ENCODE results near the gene CNOT10.
"Not testable (repeated sequence)": the region's sequence is repeated elsewhere in the genome, so short reads cannot be mapped to it uniquely, and the experiment has no call there.

Gene CNOT10, protein sequence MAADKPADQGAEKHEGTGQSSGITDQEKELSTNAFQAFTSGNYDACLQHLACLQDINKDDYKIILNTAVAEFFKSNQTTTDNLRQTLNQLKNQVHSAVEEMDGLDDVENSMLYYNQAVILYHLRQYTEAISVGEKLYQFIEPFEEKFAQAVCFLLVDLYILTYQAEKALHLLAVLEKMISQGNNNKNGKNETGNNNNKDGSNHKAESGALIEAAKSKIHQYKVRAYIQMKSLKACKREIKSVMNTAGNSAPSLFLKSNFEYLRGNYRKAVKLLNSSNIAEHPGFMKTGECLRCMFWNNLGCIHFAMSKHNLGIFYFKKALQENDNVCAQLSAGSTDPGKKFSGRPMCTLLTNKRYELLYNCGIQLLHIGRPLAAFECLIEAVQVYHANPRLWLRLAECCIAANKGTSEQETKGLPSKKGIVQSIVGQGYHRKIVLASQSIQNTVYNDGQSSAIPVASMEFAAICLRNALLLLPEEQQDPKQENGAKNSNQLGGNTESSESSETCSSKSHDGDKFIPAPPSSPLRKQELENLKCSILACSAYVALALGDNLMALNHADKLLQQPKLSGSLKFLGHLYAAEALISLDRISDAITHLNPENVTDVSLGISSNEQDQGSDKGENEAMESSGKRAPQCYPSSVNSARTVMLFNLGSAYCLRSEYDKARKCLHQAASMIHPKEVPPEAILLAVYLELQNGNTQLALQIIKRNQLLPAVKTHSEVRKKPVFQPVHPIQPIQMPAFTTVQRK

DNA sequence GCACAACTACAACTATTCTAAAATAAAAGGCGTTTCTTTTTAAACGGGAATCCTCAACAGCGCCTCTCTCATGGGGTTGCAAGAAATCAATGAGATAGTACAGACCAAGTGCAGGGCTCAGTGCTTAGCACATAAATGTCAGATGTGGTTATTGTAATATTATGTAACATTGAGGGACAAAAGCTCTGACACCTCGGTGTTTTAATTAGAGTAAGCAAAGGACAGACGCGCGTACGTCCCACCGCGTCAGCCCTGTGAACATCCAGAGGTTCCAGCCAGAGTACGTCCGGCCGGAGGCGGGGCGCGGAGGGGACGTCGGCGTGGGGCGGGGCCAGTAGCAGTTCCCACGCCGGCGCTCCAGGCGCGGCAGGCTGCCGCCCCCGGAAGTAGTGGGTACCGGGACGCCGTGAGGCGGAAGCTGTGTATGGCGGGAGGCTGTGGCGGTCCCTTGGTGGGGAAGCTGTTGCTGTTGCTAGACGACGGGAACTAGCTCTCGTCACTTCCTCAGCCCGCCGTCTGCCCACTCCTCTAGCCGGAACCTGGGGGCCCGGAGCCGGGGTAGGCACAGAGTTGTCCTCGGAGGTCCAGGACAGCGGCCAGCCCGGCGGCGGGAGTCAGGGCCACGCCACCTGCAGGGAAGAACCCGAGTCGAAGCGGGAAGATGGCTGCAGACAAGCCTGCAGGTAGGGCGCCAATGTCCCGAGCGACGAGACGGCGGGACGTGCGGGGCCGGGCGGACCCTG is at the start of gene CNOT10:
TSS of gene CNOT10 (plus strand) at position 389 of the 743 bp plus-strand sequence. CDS start at position 662, 273 bp downstream.
- peak; percentile 88 to 93 for DNase-seq (ENCODE audit: low read depth in 2 of 2)

DNA sequence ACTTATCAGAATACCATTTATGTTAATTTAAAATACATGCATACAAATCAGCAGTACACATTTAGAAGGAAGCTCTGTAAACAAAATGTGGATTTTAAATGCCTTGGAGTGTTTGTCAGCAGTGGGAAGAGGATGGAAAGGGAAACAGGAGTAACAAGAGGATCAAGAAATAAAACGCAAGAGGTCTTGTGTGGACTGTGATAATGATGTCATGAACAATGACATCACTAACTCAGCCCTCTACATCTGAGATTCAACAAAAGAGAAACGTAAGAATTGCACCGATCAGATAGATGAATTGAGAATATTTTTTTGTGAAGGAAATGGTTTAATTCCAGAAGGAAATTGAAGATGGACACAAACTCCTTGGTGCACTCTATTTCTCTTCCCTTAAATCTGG is 44.0 kb upstream of the CNOT10 start:
- no peak for DNase-seq (ENCODE audit: low read depth in 2 of 2)

DNA sequence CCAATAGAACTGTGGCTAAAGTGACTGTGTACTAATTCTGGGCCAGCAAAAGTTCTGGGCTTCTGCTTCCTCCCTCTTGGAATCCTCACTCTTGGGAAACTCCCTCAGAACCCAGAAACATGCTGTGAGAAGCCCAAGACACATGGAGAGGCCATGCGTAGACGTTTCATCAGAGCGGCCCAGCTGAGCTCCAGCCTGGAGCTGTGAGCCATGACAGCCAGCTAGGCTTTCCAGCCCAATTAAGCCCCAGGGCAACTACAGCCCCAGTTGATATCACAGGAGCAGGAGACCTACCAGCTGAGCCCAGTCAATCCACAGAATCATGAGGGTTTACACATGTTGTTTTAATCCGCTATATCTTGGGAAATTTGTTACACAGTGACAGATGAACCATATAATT is 43.6 kb upstream of the CNOT10 start:
- DNase-seq (ENCODE audit: low read depth in 2 of 2) = no peak

- DNase-seq (ENCODE audit: low read depth in 2 of 2) = no peak
These were observed 41.6 kb upstream of the CNOT10 start for GRCh38 chr3:32643354-32643753.

- DNase-seq (ENCODE audit: low read depth in 2 of 2) = no peak
These were observed 41.2 kb upstream of the CNOT10 start for GRCh38 chr3:32643816-32644215.

- no peak for DNase-seq (ENCODE audit: low read depth in 2 of 2)
These were observed 40.6 kb upstream of the CNOT10 start for GRCh38 chr3:32644380-32644779.

DNA sequence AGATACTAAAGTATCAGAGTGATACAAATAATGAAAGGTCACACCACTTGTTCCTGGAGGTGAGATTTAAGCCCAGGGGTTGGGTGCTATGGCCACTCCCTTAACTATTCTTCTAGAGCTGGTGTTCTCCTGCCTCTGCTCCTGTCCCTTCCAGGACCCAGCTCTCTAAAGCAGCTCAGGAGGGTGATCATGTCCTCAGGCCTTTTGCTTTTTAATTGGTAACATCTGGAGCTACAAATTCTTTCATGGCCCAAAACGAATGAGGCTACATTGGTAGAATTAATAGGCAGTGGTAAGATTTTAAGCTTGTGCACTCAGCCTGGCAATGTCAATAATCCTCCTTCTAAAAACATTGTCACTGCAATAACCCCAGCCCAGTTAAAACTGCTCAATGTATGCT is 38.2 kb upstream of the CNOT10 start:
- DNase-seq (ENCODE audit: low read depth in 2 of 2) = no peak

GRCh38 chr3:32652337-32653100 is 32.5 kb upstream of the CNOT10 start:
- not testable (repeated sequence) for DNase-seq (ENCODE audit: low read depth in 2 of 2)

DNA sequence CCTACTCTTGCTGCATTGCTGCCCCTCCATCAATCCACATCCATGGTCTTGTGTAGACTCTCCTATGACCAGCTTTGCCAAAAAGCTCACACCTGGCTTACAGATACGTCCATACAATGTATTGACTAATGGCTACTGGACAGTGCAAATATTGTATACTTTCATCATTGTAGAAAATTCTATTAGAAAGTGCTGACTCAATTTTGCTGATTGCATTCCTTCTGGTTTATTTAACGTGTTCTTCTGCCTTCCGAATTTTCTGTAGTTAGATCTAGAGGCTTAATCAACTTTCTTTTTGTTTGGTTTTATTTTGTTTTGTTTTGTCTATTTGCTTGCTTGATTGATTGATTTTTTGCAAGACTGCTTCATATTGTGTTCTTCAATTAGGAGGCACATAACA is 29.8 kb upstream of the CNOT10 start:
- DNase-seq (ENCODE audit: low read depth in 2 of 2) = no peak

GRCh38 chr3:32660634-32661033 is 24.4 kb upstream of the CNOT10 start:
- DNase-seq (ENCODE audit: low read depth in 2 of 2) = no peak

GRCh38 chr3:32662647-32663046 is 22.3 kb upstream of the CNOT10 start:
- DNase-seq (ENCODE audit: low read depth in 2 of 2) = no peak

DNA sequence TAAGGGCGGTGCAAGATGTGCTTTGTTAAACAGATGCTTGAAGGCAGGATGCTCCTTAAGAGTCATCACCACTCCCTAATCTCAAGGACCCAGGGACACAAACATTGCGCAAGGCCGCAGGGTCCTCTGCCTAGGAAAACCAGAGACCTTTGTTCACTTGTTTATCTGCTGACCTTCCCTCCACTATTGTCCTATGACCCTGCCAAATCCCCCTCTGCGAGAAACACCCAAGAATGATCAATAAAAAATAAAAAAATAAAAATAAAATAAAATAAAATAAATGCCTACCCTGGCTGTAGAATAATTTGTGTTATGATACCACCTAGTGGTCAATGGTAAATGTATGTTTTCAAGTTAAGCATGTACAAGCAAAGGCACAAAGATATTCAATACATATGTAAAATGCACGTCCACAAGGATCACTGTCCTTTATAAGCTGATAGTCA is 20.3 kb upstream of the CNOT10 start:
- DNase-seq (ENCODE audit: low read depth in 2 of 2) = not testable (repeated sequence)

GRCh38 chr3:32667072-32667582 is 17.9 kb upstream of the CNOT10 start:
- no peak for DNase-seq (ENCODE audit: low read depth in 2 of 2)

GRCh38 chr3:32669226-32669625 is 15.8 kb upstream of the CNOT10 start:
- not testable (repeated sequence) for DNase-seq (ENCODE audit: low read depth in 2 of 2)

GRCh38 chr3:32673730-32674129 is 11.3 kb upstream of the CNOT10 start:
- not testable (repeated sequence) for DNase-seq (ENCODE audit: low read depth in 2 of 2)

DNA sequence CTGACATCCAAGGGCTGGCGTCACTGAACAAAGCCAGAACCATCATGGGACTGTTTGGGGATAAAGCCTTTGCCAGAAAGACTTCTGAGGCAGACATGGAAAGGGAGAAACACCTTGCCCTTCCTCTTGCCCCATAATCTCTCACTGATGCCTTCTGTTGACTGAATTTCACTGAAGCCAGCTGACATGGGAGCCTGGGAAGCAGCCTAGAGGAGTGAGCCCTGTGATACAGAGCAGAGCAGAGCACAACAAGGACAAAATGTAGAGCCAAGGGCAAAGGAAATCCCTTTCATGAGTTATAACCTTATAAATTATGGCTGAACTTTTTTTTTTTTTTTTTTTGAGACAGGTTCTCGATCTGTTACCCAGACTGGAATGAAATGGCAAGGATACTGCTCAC is 9.8 kb upstream of the CNOT10 start:
- DNase-seq (ENCODE audit: low read depth in 2 of 2) = no peak

DNA sequence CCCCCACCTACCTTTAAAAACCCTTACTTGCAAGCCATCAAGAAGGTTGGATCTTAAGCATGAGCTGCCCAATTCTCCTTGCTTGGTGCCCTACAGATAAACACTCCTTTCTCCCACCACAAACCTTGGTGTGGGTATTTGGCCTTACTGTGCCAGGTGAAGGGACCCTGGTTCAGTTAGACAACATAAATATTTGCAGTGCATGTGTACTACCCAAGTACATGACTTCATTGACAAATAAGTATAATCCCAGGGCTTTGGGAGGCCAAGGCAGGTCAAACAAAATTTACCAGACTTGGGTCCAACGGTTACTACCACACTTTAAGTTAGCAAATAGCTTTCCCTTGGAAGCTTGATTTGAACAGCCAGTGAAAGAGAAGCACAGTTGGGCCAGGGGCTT is 9.3 kb upstream of the CNOT10 start:
- no peak for DNase-seq (ENCODE audit: low read depth in 2 of 2)

DNA sequence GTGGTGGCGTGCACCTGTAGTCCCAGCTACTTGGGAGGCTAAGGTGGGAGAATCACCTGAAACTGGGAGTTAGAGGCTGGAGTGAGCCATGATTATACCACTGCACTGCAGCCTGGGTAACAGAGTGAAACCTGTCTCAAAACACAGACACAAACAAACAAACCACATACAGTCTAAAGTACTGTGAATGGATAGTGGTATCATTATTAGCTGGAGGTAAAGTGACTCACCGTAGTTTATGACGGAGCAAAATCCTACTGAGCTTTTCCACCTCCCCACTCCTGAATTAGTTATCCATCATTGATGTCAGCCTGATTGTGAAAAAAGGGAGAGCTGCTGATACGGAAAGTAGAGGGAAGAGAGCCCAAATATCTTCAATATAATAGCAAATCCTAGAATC is 3.2 kb upstream of the CNOT10 start:
- no peak for DNase-seq (ENCODE audit: low read depth in 2 of 2)

- no peak for DNase-seq (ENCODE audit: low read depth in 2 of 2)
These were observed 774 bp upstream of the CNOT10 start for GRCh38 chr3:32684029-32684799.

- DNase-seq (ENCODE audit: low read depth in 2 of 2) = no peak
These were observed 676 bp downstream of the CNOT10 start for GRCh38 chr3:32685543-32686185.
